ENCODE data around the gene RGS21.

Gene RGS21

DNA sequence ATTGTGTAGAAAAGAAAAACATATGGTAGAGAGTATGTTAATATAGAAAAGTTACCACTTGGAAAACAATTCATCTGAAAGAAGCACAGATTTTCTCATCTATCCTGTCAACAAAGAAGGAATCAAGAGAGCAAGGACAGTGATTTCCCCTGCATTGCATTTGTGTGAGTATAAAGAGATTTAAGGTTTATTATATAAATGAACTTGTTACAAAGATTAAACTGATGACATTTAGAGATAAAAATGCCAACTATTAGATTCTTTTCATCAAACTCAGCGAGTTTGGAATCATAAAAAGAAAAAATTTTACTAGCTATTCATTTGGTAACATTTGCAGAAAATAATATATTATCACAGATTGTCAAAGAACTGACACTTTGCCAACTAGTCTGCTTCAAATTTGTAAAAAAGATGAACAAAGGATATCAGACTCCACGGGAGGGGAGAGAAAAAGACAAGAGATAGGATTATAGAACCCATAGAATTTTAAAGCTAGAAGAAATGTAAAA lies at the start of gene RGS21:
TSS of gene RGS21 (plus strand) at position 51 of the 509 bp plus-strand sequence. CDS start 26,045 bp downstream, outside the sequence.
- Mint-ChIP-seq H3K4me3 (no peak within 1 kb of the TSS), H3K27me3 (ENCODE audit: low read depth) (no peaks in the 10 kb centered on the region), H3K36me3 (ENCODE audit: low read depth) (no peaks in the 10 kb centered on the region), H3K27ac (no peak within 1 kb of the TSS), H3K4me1 (no peaks in the 10 kb centered on the region), H3K9me3 (no peaks in the 10 kb centered on the region)
- TF ChIP-seq, protein P1, sequence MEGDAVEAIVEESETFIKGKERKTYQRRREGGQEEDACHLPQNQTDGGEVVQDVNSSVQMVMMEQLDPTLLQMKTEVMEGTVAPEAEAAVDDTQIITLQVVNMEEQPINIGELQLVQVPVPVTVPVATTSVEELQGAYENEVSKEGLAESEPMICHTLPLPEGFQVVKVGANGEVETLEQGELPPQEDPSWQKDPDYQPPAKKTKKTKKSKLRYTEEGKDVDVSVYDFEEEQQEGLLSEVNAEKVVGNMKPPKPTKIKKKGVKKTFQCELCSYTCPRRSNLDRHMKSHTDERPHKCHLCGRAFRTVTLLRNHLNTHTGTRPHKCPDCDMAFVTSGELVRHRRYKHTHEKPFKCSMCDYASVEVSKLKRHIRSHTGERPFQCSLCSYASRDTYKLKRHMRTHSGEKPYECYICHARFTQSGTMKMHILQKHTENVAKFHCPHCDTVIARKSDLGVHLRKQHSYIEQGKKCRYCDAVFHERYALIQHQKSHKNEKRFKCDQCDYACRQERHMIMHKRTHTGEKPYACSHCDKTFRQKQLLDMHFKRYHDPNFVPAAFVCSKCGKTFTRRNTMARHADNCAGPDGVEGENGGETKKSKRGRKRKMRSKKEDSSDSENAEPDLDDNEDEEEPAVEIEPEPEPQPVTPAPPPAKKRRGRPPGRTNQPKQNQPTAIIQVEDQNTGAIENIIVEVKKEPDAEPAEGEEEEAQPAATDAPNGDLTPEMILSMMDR (IDR thresholded peaks at IDR 0.05; ENCODE audit: unreplicated experiment in 3 of 3): no peak

- TF ChIP-seq, protein P1 (IDR thresholded peaks at IDR 0.05; ENCODE audit: unreplicated experiment in 3 of 3): no peak
- H3K36me3 Mint-ChIP-seq (ENCODE audit: low read depth): no peaks in the 10 kb centered on the region
- H3K27me3 Mint-ChIP-seq (ENCODE audit: low read depth): peaks cover 3% of the 10 kb centered on the region
- no peak overlapping the region for H3K27ac Mint-ChIP-seq
- no peaks in the 10 kb centered on the region for H3K9me3 Mint-ChIP-seq
- no peak overlapping the region for H3K4me3 Mint-ChIP-seq
- H3K4me1 Mint-ChIP-seq: peaks cover 4% of the 10 kb centered on the region
These were observed 48.2 kb upstream of the RGS21 start for GRCh38 chr1:192268468-192269052.

DNA sequence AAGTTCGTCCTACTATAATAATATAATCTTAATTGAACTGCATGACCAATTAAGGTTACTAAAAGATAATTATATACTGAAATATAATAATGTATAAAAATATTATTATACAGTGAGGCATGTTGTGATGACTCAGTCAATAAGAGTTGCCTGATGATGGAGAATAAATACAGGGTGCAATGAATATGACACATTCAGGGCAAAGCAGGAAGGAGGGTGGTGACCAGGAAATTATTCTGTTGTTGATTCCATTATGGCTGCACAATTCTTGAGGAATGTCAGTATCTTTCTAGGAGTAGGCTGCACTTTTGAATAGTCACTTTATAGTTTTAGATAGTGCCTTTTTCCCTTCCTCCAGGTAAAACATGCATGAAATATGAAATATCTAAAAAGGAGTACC lies 46.4 kb upstream of the RGS21 start:
- no peak overlapping the region for H3K4me3 Mint-ChIP-seq
- TF ChIP-seq, protein P1 (IDR thresholded peaks at IDR 0.05; ENCODE audit: unreplicated experiment in 3 of 3): no peak
- H3K4me1 Mint-ChIP-seq: no peaks in the 10 kb centered on the region
- no peaks in the 10 kb centered on the region for H3K9me3 Mint-ChIP-seq
- H3K27me3 Mint-ChIP-seq (ENCODE audit: low read depth): peaks cover 3% of the 10 kb centered on the region
- no peaks in the 10 kb centered on the region for H3K36me3 Mint-ChIP-seq (ENCODE audit: low read depth)
- H3K27ac Mint-ChIP-seq: no peak overlapping the region

DNA sequence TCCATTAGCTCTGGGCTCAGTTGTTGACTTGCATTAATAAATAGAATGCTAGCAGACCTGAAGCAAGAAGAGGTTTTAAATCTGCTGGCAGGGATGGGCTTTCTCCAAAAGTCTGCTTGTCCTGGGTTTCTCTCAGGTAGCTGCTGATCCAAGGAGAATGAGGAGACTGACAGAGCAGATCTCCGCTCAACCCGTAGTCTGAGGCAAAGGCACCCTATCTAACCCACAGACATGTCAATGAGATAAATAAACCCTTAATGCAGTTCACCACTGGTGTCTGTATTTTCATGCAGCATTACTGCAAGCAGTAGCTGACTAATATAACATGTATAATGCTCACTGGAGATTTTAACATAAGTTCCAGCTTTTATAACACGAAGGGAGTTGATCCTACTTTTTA lies 44.1 kb upstream of the RGS21 start:
- Mint-ChIP-seq H3K36me3 (ENCODE audit: low read depth) (no peaks in the 10 kb centered on the region), H3K4me1 (no peaks in the 10 kb centered on the region), H3K4me3 (no peak overlapping the region), H3K27ac (no peak overlapping the region), H3K9me3 (no peaks in the 10 kb centered on the region), H3K27me3 (ENCODE audit: low read depth) (peaks cover 3% of the 10 kb centered on the region)
- TF ChIP-seq, protein P1 (IDR thresholded peaks at IDR 0.05; ENCODE audit: unreplicated experiment in 3 of 3): no peak

DNA sequence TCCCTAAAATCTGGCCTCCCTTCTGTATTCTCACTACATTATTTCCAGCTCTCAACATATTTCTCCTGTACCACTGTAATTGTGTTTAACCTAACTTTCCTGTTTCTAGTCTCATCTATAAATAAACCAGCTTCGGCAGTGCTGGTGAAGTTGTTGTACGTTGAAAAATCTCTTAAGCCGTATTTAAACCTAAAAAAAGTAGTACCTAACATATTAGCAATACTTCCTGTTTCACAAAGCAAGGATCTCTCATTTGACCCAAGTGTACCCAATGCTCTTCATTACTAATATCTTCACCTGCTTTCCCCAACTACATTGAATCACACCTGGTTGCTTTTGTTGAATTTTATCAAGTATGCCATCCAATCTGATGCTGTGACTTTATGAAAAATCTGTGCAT lies 42.2 kb upstream of the RGS21 start:
- H3K4me3 Mint-ChIP-seq: no peak overlapping the region
- H3K9me3 Mint-ChIP-seq: peaks cover 2% of the 10 kb centered on the region
- H3K36me3 Mint-ChIP-seq (ENCODE audit: low read depth): no peaks in the 10 kb centered on the region
- TF ChIP-seq, protein P1 (IDR thresholded peaks at IDR 0.05; ENCODE audit: unreplicated experiment in 3 of 3): no peak
- no peaks in the 10 kb centered on the region for H3K4me1 Mint-ChIP-seq
- no peak overlapping the region for H3K27ac Mint-ChIP-seq
- peaks cover 3% of the 10 kb centered on the region for H3K27me3 Mint-ChIP-seq (ENCODE audit: low read depth)

GRCh38 chr1:192277635-192278034 lies 39.2 kb upstream of the RGS21 start:
- Mint-ChIP-seq H3K4me3 (no peak overlapping the region), H3K27me3 (ENCODE audit: low read depth) (peaks cover 3% of the 10 kb centered on the region), H3K4me1 (no peaks in the 10 kb centered on the region), H3K36me3 (ENCODE audit: low read depth) (no peaks in the 10 kb centered on the region), H3K27ac (no peak overlapping the region), H3K9me3 (peaks cover 19% of the 10 kb centered on the region)
- TF ChIP-seq, protein P1 (IDR thresholded peaks at IDR 0.05; ENCODE audit: unreplicated experiment in 3 of 3): no peak
